ENCODE data around the gene RP9. TPM values are rescaled to one million over a fixed set of nuclear protein-coding genes. Genes with fewer than 3 reads are reported as not detected.
A peak's percentile ranks its signal among the peaks of the same experiment; 100 is the strongest.

Gene RP9
- 34.9 TPM for polyA plus RNA-seq (2013, experiment 1 of 2)
- polyA plus RNA-seq (2013, experiment 2 of 2) = 34.5 TPM

GRCh38 chr7:33109005-33109757 is at the start of gene RP9:
RP9 (minus strand) TSS chr7:33109404; CDS start chr7:33109372, 32 bp downstream.
- Histone ChIP-seq H3K36me3 (replicated peaks in 1 of 2; ENCODE audit: control insufficient read depth in 2 of 2, insufficient read depth in 2 of 2, low read length in 2 of 2) (peaks cover 0 to 14% of the 10 kb centered on the region in 2 donors), H2BK12ac (ENCODE audit: low read length) (no peak within 1 kb of the TSS), H3K4ac (ENCODE audit: low read length) (no peak within 1 kb of the TSS), H2AK5ac (ENCODE audit: low read depth, low read length) (no peak within 1 kb of the TSS), H3K27ac (replicated peaks; ENCODE audit: low read length) (no peak within 1 kb of the TSS), H3K4me1 (ENCODE audit: control insufficient read depth in 2 of 2, insufficient read depth in 1 of 2, low read depth in 1 of 2, low read length in 2 of 2) (peaks cover 0 to 5% of the 10 kb centered on the region in 2 donors), H3K4me3 (ENCODE audit: low read length in 2 of 2) (peak within 1 kb of the TSS; percentile 92 to 100), H3K4me2 (ENCODE audit: insufficient read depth, low read length, poor library complexity, severe bottlenecking) (peak within 1 kb of the TSS; percentile 75), H4K8ac (ENCODE audit: low read depth, low read length) (peak within 1 kb of the TSS; percentile 94), H3K79me1 (ENCODE audit: low read depth, low read length) (peaks cover 4% of the 10 kb centered on the region), H3K23ac (ENCODE audit: low read depth, low read length, poor library complexity) (peak within 1 kb of the TSS; percentile 82), H3K18ac (ENCODE audit: low read length) (peak within 1 kb of the TSS; percentile 95), H2AFZ (ENCODE audit: low read length) (peak within 1 kb of the TSS; percentile 97), H2BK120ac (ENCODE audit: low read depth, low read length) (no peak within 1 kb of the TSS), H3K14ac (ENCODE audit: low read length) (peak within 1 kb of the TSS; percentile 73), H2BK15ac (ENCODE audit: low read length) (no peak within 1 kb of the TSS), H4K91ac (ENCODE audit: low read depth, low read length, poor library complexity) (no peak within 1 kb of the TSS), H3K9ac (ENCODE audit: low read depth, low read length, poor library complexity) (peak within 1 kb of the TSS; percentile 97), H3K9me3 (replicated peaks in 1 of 2; ENCODE audit: control insufficient read depth in 2 of 2, insufficient read depth in 1 of 2, low read depth in 1 of 2, low read length in 2 of 2) (no peaks in the 10 kb centered on the region), H2BK5ac (ENCODE audit: low read length) (peak within 1 kb of the TSS; percentile 85), H3K27me3 (ENCODE audit: control insufficient read depth in 3 of 3, insufficient read depth in 3 of 3, low read depth in 1 of 3, low read length in 3 of 3) (peaks cover 0 to 32% (median 0%) of the 10 kb centered on the region in 3 experiments)
- DNase-seq (ENCODE audit: low spot score) = peak; percentile 83
- no CpG with 5 or more reads among the region's 100 CpGs for WGBS, 2 donors (ENCODE audit: extremely low coverage in 2 of 2, insufficient read length in 2 of 2, insufficient replicate concordance in 1 of 2)

GRCh38 chr7:33157781-33158180 is 48.6 kb upstream of the RP9 start:
- Histone ChIP-seq H2BK15ac (ENCODE audit: low read length) (no peak overlapping the region), H3K4me2 (ENCODE audit: insufficient read depth, low read length, poor library complexity, severe bottlenecking) (no peak overlapping the region), H3K14ac (ENCODE audit: low read length) (no peak overlapping the region), H3K79me1 (ENCODE audit: low read depth, low read length) (no peaks in the 10 kb centered on the region), H4K91ac (ENCODE audit: low read depth, low read length, poor library complexity) (no peak overlapping the region), H2BK12ac (ENCODE audit: low read length) (no peak overlapping the region), H2BK5ac (ENCODE audit: low read length) (no peak overlapping the region), H3K27ac (replicated peaks; ENCODE audit: low read length) (no peak overlapping the region), H2AK5ac (ENCODE audit: low read depth, low read length) (no peak overlapping the region), H2BK120ac (ENCODE audit: low read depth, low read length) (no peak overlapping the region), H3K23ac (ENCODE audit: low read depth, low read length, poor library complexity) (no peak overlapping the region), H3K4me3 (ENCODE audit: low read length in 2 of 2) (no peak overlapping the region), H4K8ac (ENCODE audit: low read depth, low read length) (no peak overlapping the region), H2AFZ (ENCODE audit: low read length) (no peak overlapping the region), H3K36me3 (replicated peaks in 1 of 2; ENCODE audit: control insufficient read depth in 2 of 2, insufficient read depth in 2 of 2, low read length in 2 of 2) (no peaks in the 10 kb centered on the region), H3K4me1 (ENCODE audit: control insufficient read depth in 2 of 2, insufficient read depth in 1 of 2, low read depth in 1 of 2, low read length in 2 of 2) (peaks cover 0 to 4% of the 10 kb centered on the region in 2 donors), H3K18ac (ENCODE audit: low read length) (no peak overlapping the region), H3K27me3 (ENCODE audit: control insufficient read depth in 3 of 3, insufficient read depth in 3 of 3, low read depth in 1 of 3, low read length in 3 of 3) (no peaks in the 10 kb centered on the region), H3K4ac (ENCODE audit: low read length) (no peak overlapping the region), H3K9ac (ENCODE audit: low read depth, low read length, poor library complexity) (no peak overlapping the region), H3K9me3 (replicated peaks in 1 of 2; ENCODE audit: control insufficient read depth in 2 of 2, insufficient read depth in 1 of 2, low read depth in 1 of 2, low read length in 2 of 2) (no peaks in the 10 kb centered on the region)
- WGBS, 2 donors (ENCODE audit: extremely low coverage in 2 of 2, insufficient read length in 2 of 2, insufficient replicate concordance in 1 of 2) = no CpG with 5 or more reads among the region's 2 CpGs
- DNase-seq (ENCODE audit: low spot score) = no peak

- Histone ChIP-seq H2AFZ (ENCODE audit: low read length) (no peak overlapping the region), H2BK5ac (ENCODE audit: low read length) (no peak overlapping the region), H3K36me3 (replicated peaks in 1 of 2; ENCODE audit: control insufficient read depth in 2 of 2, insufficient read depth in 2 of 2, low read length in 2 of 2) (no peaks in the 10 kb centered on the region), H3K23ac (ENCODE audit: low read depth, low read length, poor library complexity) (no peak overlapping the region), H3K27me3 (ENCODE audit: control insufficient read depth in 3 of 3, insufficient read depth in 3 of 3, low read depth in 1 of 3, low read length in 3 of 3) (no peaks in the 10 kb centered on the region), H4K91ac (ENCODE audit: low read depth, low read length, poor library complexity) (no peak overlapping the region), H3K79me1 (ENCODE audit: low read depth, low read length) (no peaks in the 10 kb centered on the region), H3K9me3 (replicated peaks in 1 of 2; ENCODE audit: control insufficient read depth in 2 of 2, insufficient read depth in 1 of 2, low read depth in 1 of 2, low read length in 2 of 2) (no peaks in the 10 kb centered on the region), H3K14ac (ENCODE audit: low read length) (no peak overlapping the region), H3K18ac (ENCODE audit: low read length) (no peak overlapping the region), H3K4me1 (ENCODE audit: control insufficient read depth in 2 of 2, insufficient read depth in 1 of 2, low read depth in 1 of 2, low read length in 2 of 2) (peaks cover 0 to 4% of the 10 kb centered on the region in 2 donors), H2BK15ac (ENCODE audit: low read length) (no peak overlapping the region), H3K27ac (replicated peaks; ENCODE audit: low read length) (no peak overlapping the region), H3K4me2 (ENCODE audit: insufficient read depth, low read length, poor library complexity, severe bottlenecking) (no peak overlapping the region), H3K4ac (ENCODE audit: low read length) (no peak overlapping the region), H3K9ac (ENCODE audit: low read depth, low read length, poor library complexity) (no peak overlapping the region), H3K4me3 (ENCODE audit: low read length in 2 of 2) (no peak overlapping the region), H2AK5ac (ENCODE audit: low read depth, low read length) (no peak overlapping the region), H2BK12ac (ENCODE audit: low read length) (no peak overlapping the region), H2BK120ac (ENCODE audit: low read depth, low read length) (no peak overlapping the region), H4K8ac (ENCODE audit: low read depth, low read length) (no peak overlapping the region)
- no peak for DNase-seq (ENCODE audit: low spot score)
- no CpG with 5 or more reads among the region's 1 CpG for WGBS, 2 donors (ENCODE audit: extremely low coverage in 2 of 2, insufficient read length in 2 of 2, insufficient replicate concordance in 1 of 2)
Observed at GRCh38 chr7:33157311-33157710, 48.1 kb upstream of the RP9 start.

- no peaks in the 10 kb centered on the region for H3K79me1 ChIP-seq (ENCODE audit: low read depth, low read length)
- H3K27me3 ChIP-seq (ENCODE audit: control insufficient read depth in 3 of 3, insufficient read depth in 3 of 3, low read depth in 1 of 3, low read length in 3 of 3) = no peaks in the 10 kb centered on the region
- H3K4ac ChIP-seq (ENCODE audit: low read length) = no peak overlapping the region
- no CpG with 5 or more reads among the region's 2 CpGs for WGBS, 2 donors (ENCODE audit: extremely low coverage in 2 of 2, insufficient read length in 2 of 2, insufficient replicate concordance in 1 of 2)
- H3K36me3 ChIP-seq (replicated peaks in 1 of 2; ENCODE audit: control insufficient read depth in 2 of 2, insufficient read depth in 2 of 2, low read length in 2 of 2) = no peaks in the 10 kb centered on the region
- no peak overlapping the region for H3K23ac ChIP-seq (ENCODE audit: low read depth, low read length, poor library complexity)
- no peak overlapping the region for H3K4me3 ChIP-seq (ENCODE audit: low read length in 2 of 2)
- H2BK5ac ChIP-seq (ENCODE audit: low read length) = no peak overlapping the region
- no peak overlapping the region for H3K4me2 ChIP-seq (ENCODE audit: insufficient read depth, low read length, poor library complexity, severe bottlenecking)
- H3K14ac ChIP-seq (ENCODE audit: low read length) = no peak overlapping the region
- no peak overlapping the region for H2BK120ac ChIP-seq (ENCODE audit: low read depth, low read length)
- DNase-seq (ENCODE audit: low spot score) = no peak
- no peak overlapping the region for H3K18ac ChIP-seq (ENCODE audit: low read length)
- H2AFZ ChIP-seq (ENCODE audit: low read length) = no peak overlapping the region
- peaks cover 0 to 4% of the 10 kb centered on the region in 2 donors for H3K4me1 ChIP-seq (ENCODE audit: control insufficient read depth in 2 of 2, insufficient read depth in 1 of 2, low read depth in 1 of 2, low read length in 2 of 2)
- no peaks in the 10 kb centered on the region for H3K9me3 ChIP-seq (replicated peaks in 1 of 2; ENCODE audit: control insufficient read depth in 2 of 2, insufficient read depth in 1 of 2, low read depth in 1 of 2, low read length in 2 of 2)
- no peak overlapping the region for H2BK15ac ChIP-seq (ENCODE audit: low read length)
- no peak overlapping the region for H3K9ac ChIP-seq (ENCODE audit: low read depth, low read length, poor library complexity)
- no peak overlapping the region for H2AK5ac ChIP-seq (ENCODE audit: low read depth, low read length)
- H2BK12ac ChIP-seq (ENCODE audit: low read length) = no peak overlapping the region
- H3K27ac ChIP-seq (replicated peaks; ENCODE audit: low read length) = no peak overlapping the region
- no peak overlapping the region for H4K8ac ChIP-seq (ENCODE audit: low read depth, low read length)
- H4K91ac ChIP-seq (ENCODE audit: low read depth, low read length, poor library complexity) = no peak overlapping the region
Observed at GRCh38 chr7:33156441-33156840, 47.2 kb upstream of the RP9 start.
